GM19238 (cell line): ENCODE data around the gene SUGP2.
"Not testable (repeated sequence)": the region's sequence is repeated elsewhere in the genome, so short reads cannot be mapped to it uniquely, and the experiment has no call there.

ENCODE experiments used
- DNase-seq: peaks from one replicate; pipeline ENCODE4 v3.0.0; 2011; ENCODE audit warnings: low spot score; ENCODE audit not compliant: insufficient read length

The SUGP2 gene

GRCh38 chr19:19033176-19033425, 216 bp downstream of the SUGP2 start:
- DNase-seq: peak; percentile 26

GRCh38 chr19:19032420-19033175, 719 bp downstream of the SUGP2 start:
- peak; percentile 95 for DNase-seq

- DNase-seq: no peak
These were observed 1.4 kb downstream of the SUGP2 start for GRCh38 chr19:19031891-19032290.

GRCh38 chr19:19028526-19028925, 4.8 kb downstream of the SUGP2 start:
- DNase-seq: no peak

GRCh38 chr19:19027228-19027627, 6.1 kb downstream of the SUGP2 start:
- DNase-seq: no peak

GRCh38 chr19:19026299-19026971, 6.9 kb downstream of the SUGP2 start:
- no peak for DNase-seq

- DNase-seq: no peak
These were observed 7.5 kb downstream of the SUGP2 start for GRCh38 chr19:19025861-19026260.

GRCh38 chr19:19023376-19023775, 9.9 kb downstream of the SUGP2 start:
- DNase-seq: not testable (repeated sequence)

- no peak for DNase-seq
These were observed 10.8 kb downstream of the SUGP2 start for GRCh38 chr19:19022380-19022961.

GRCh38 chr19:19021115-19021514, 12.2 kb downstream of the SUGP2 start:
- no peak for DNase-seq

GRCh38 chr19:19010551-19010950, 22.8 kb downstream of the SUGP2 start:
- no peak for DNase-seq

GRCh38 chr19:19009951-19010350, 23.4 kb downstream of the SUGP2 start:
- DNase-seq: no peak

GRCh38 chr19:19006213-19006612, 27.1 kb downstream of the SUGP2 start:
- DNase-seq: no peak

- no peak for DNase-seq
These were observed 29.2 kb downstream of the SUGP2 start for GRCh38 chr19:19004144-19004543.

GRCh38 chr19:18999896-19000620, 33.3 kb downstream of the SUGP2 start:
- no peak for DNase-seq

GRCh38 chr19:18999016-18999758, 34.1 kb downstream of the SUGP2 start:
- no peak for DNase-seq

- DNase-seq: no peak
These were observed 35.0 kb downstream of the SUGP2 start for GRCh38 chr19:18998276-18998675.

- DNase-seq: no peak
These were observed 36.4 kb downstream of the SUGP2 start for GRCh38 chr19:18996796-18997394.

GRCh38 chr19:18996351-18996750, 37.0 kb downstream of the SUGP2 start:
- no peak for DNase-seq

GRCh38 chr19:18995804-18996241, 37.5 kb downstream of the SUGP2 start:
- DNase-seq: peak; percentile 37

- no peak for DNase-seq
These were observed 40.2 kb downstream of the SUGP2 start for GRCh38 chr19:18993115-18993514.
